Subcutaneous adipose tissue (tissue), 4 donors: Measurements from ENCODE around the gene KRTAP5-7. TPM values are rescaled to one million over a fixed set of nuclear protein-coding genes. Genes with fewer than 3 reads are reported as not detected.

Experiments
- CTCF ChIP-seq: fragments of 450-650 bp; IDR thresholded peaks from one replicate; pipeline ENCODE4 v1.5.1; 2016; ENCODE audit warnings: low read depth, mild to moderate bottlenecking, control low read depth, antibody characterized with exemption, moderate library complexity
- total RNA-seq, 4 donors: library from RNA; depleted of rRNA; stranded (reverse); fragments of >200 nt; gene quantifications; one replicate each; pipeline ENCODE4 v1.1.0, GENCODE V29; 2016

The KRTAP5-7 gene
- total RNA-seq, 4 donors from 2014 or later, result 0.49 to 0.57 TPM; not detected in 2

DNA sequence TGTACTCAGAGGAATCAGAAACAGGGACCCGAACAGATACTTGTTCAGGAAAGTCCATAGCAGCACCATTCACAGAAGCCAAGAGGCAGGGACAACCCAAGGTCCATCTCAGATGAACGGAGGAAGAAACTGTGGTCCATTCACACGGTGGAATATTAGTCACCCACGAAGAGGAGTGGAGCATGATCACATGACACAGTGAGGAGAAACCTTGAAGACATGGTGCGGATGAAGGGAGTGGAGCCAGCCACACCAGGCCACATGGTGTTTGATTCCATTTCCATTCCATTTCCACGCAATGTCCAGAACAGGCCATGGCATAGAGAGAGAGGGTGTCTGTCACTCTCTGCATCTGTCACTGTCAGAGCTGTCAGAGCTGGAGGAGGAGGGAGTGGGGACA, 43.4 kb upstream of the KRTAP5-7 start:
- TF ChIP-seq CTCF, result no peak

GRCh38 chr11:71484248-71485062, 42.6 kb upstream of the KRTAP5-7 start:
- TF ChIP-seq CTCF, result no peak

DNA sequence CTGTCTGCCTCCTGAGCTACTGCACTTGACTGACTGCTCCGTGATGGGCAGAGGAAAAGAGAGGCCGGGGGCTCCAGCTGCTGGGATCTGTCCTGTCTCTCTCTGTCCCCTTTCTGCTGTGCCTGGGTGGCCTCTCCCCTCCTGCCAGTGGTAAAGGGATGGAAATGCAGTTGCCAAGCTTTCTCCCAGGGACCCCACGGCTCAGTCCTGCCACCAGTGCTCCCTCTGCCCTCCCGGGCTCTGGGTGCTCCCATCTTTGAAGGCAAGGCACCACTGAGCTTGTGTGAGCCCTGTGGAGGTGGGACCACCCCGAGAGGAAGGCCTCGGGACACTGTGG, 42.0 kb upstream of the KRTAP5-7 start:
- no peak for TF ChIP-seq CTCF

GRCh38 chr11:71485466-71485865, 41.6 kb upstream of the KRTAP5-7 start:
- TF ChIP-seq CTCF, result no peak

DNA sequence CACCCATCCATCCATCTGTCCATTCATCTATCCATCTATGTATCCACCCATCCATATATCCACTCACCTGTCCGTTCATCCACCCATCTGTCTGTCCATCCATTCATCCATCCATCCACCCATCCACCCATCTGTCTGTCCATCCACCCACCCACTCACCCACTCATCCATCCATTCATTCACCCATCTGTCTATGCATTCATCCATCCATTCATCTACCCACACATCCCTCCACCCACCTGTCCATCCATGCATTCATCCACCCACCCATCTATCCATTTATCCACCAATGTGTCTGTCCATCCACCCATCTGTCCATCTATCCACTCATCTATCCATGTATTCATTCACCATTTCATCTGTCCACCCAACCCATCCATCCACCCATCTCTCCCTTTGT, 40.7 kb upstream of the KRTAP5-7 start:
- TF ChIP-seq CTCF, result no peak

GRCh38 chr11:71488681-71489270, 38.3 kb upstream of the KRTAP5-7 start:
- TF ChIP-seq CTCF, result no peak

DNA sequence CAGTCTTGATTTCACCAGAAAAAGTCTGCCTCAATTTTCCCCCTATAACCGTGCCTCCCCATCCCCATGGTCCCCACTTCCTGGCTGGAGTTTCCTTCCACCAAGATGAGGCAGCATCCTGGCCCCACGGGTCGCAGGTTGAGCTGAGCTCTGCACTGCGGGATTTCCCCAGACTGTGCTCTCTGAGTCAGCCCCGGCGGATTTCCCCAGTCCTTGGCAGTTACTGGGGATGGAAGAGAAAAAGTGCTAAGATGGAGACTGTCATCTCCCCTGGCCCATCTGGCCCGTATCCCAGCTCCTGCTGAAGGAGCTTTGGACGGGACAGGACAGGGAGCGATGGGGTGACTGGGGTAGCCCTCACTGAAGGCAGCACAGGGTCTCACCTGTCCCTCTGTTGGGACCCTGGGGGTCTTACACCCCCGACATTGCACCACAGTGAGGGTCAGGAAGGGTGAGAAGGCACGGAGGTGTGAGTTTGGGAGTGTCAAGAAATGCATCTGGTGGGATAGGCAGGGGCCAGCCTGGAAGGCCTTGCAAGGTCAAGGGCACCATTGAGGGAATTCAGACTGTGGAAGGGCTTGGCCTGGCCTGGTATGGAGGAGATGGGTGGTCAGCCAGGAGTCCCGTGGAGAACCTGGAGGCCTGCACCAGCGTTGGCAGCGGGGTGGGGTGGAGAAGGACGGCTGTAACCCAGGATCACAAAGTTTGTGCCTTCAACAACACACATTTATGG, 37.6 kb upstream of the KRTAP5-7 start:
- no peak for TF ChIP-seq CTCF
